Astrocyte (in vitro differentiated cells and primary cell): ENCODE data around the gene TCF19. TPM values are rescaled to one million over a fixed set of nuclear protein-coding genes. Genes with fewer than 3 reads are reported as not detected.
A peak's percentile ranks its signal among the peaks of the same experiment; 100 is the strongest.

Experiments used
- DNase-seq: peaks from one replicate; pipeline ENCODE4 v3.0.0-alpha.2; 2010; ENCODE audit warnings: low read depth
- FAIRE-seq: peaks from 2 replicates; lab custom pipeline; 2011; peaks lifted over from hg19 to GRCh38; lab: Jason Lieb, UNC
- H2AFZ ChIP-seq: 2 replicates; pipeline ENCODE4 v1.6.0; 2012; ENCODE audit warnings: low read depth, low read length, inconsistent platforms
- H3K27ac ChIP-seq: 2 replicates; pipeline ENCODE4 v1.5.1; 2011; ENCODE audit warnings: low read depth, low read length, inconsistent platforms
- H3K27me3 ChIP-seq: 2 replicates; pipeline ENCODE4 v1.6.0; 2011; ENCODE audit warnings: low read length, inconsistent platforms; ENCODE audit not compliant: insufficient read depth
- H3K36me3 ChIP-seq: 2 replicates; pipeline ENCODE4 v1.5.1; 2011; ENCODE audit warnings: low read length, inconsistent platforms; ENCODE audit not compliant: insufficient read depth
- H3K4me1 ChIP-seq: 2 replicates; pipeline ENCODE4 v1.5.1; 2011; ENCODE audit warnings: low read length, inconsistent platforms; ENCODE audit not compliant: insufficient read depth
- H3K4me2 ChIP-seq: 2 replicates; pipeline ENCODE4 v1.6.0; 2012; ENCODE audit warnings: low read length, inconsistent platforms
- H3K4me3 ChIP-seq: 2 replicates; pipeline ENCODE4 v1.5.1; 2011; ENCODE audit warnings: low read depth, mild to moderate bottlenecking, low read length, inconsistent platforms; ENCODE audit not compliant: insufficient read depth
- H3K79me2 ChIP-seq: 2 replicates; pipeline ENCODE4 v1.6.0; 2012; ENCODE audit warnings: mild to moderate bottlenecking, low read length, inconsistent platforms; ENCODE audit not compliant: insufficient read depth
- H3K9ac ChIP-seq: 2 replicates; pipeline ENCODE4 v1.6.0; 2012; ENCODE audit warnings: mild to moderate bottlenecking, low read length, inconsistent platforms
- H3K9me3 ChIP-seq: 2 replicates; pipeline ENCODE4 v1.5.1; 2012; ENCODE audit warnings: low read depth, mild to moderate bottlenecking, low read length, inconsistent platforms; ENCODE audit not compliant: insufficient read depth
- H4K20me1 ChIP-seq: 2 replicates; pipeline ENCODE4 v1.6.0; 2012; ENCODE audit warnings: low read length, inconsistent platforms; ENCODE audit not compliant: insufficient read depth
- H3K27ac Mint-ChIP-seq: one replicate; pipeline ENCODE4 v1.8.0; 2021; ENCODE audit warnings: mild to moderate bottlenecking, mixed read lengths; ENCODE audit not compliant: unreplicated experiment
- H3K27me3 Mint-ChIP-seq: one replicate; pipeline ENCODE4 v1.8.0; 2021; ENCODE audit warnings: low read depth, mixed read lengths; ENCODE audit not compliant: unreplicated experiment
- H3K36me3 Mint-ChIP-seq: one replicate; pipeline ENCODE4 v1.8.0; 2021; ENCODE audit warnings: low read depth, mixed read lengths; ENCODE audit not compliant: unreplicated experiment
- H3K4me1 Mint-ChIP-seq: one replicate; pipeline ENCODE4 v1.8.0; 2021; ENCODE audit warnings: low read depth, mixed read lengths; ENCODE audit not compliant: unreplicated experiment
- H3K4me3 Mint-ChIP-seq: one replicate; pipeline ENCODE4 v1.8.0; 2021; ENCODE audit warnings: mild to moderate bottlenecking, moderate library complexity, mixed read lengths; ENCODE audit not compliant: unreplicated experiment
- H3K9me3 Mint-ChIP-seq: one replicate; pipeline ENCODE4 v1.8.0; 2021; ENCODE audit warnings: mild to moderate bottlenecking, mixed read lengths; ENCODE audit not compliant: unreplicated experiment
- CTCF ChIP-seq: IDR thresholded peaks from 2 replicates; pipeline ENCODE4 v1.5.1; 2011; ENCODE audit warnings: low read depth, mild to moderate bottlenecking, inconsistent platforms, low read length, moderate library complexity; ENCODE audit not compliant: insufficient read depth
- EZH2 ChIP-seq: IDR thresholded peaks from 2 replicates; pipeline ENCODE4 v1.6.1; 2012; ENCODE audit warnings: mild to moderate bottlenecking, low read length, inconsistent platforms; ENCODE audit not compliant: insufficient read depth
- total RNA-seq: library from RNA; stranded (reverse); gene quantifications from 2 replicates; pipeline ENCODE4 v1.2.1, GENCODE V29; 2021

Gene TCF19
- total RNA-seq, 1 donor from 2014 or later: 2.5 TPM

GRCh38 chr6:31138982-31139381 is 19.4 kb upstream of the TCF19 start, which contains the start of gene PSORS1C2:
TSS of gene PSORS1C2 (minus strand) at chr6:31139066. CDS start at chr6:31139026, 40 bp downstream.
- no peaks in the 10 kb centered on the region for H3K79me2 ChIP-seq
- no peaks in the 10 kb centered on the region for H3K9me3 ChIP-seq
- Mint-ChIP-seq H3K4me3 (no peak within 1 kb of the TSS), H3K27ac (no peak within 1 kb of the TSS), H3K36me3 (peaks cover 2% of the 10 kb centered on the region), H3K9me3 (no peaks in the 10 kb centered on the region), H3K4me1 (peaks cover 26% of the 10 kb centered on the region), H3K27me3 (no peaks in the 10 kb centered on the region)
- H3K36me3 ChIP-seq: no peaks in the 10 kb centered on the region
- DNase-seq (no peak), FAIRE-seq (no peak)
- TF ChIP-seq EZH2 (no peak), CTCF (no peak)
- peak within 1 kb of the TSS; percentile 37 for H3K4me2 ChIP-seq
- no peak within 1 kb of the TSS for H3K9ac ChIP-seq
- H3K27me3 ChIP-seq: no peaks in the 10 kb centered on the region
- H3K4me1 ChIP-seq: peaks cover 10% of the 10 kb centered on the region
- peak within 1 kb of the TSS; percentile 38 for H2AFZ ChIP-seq
- H3K4me3 ChIP-seq: no peak within 1 kb of the TSS
- no peak within 1 kb of the TSS for H3K27ac ChIP-seq
- H4K20me1 ChIP-seq: no peaks in the 10 kb centered on the region

GRCh38 chr6:31139599-31139998 is 18.8 kb upstream of the TCF19 start:
- DNase-seq (peak; percentile 27), FAIRE-seq (no peak)
- H3K9me3 Mint-ChIP-seq: no peaks in the 10 kb centered on the region
- peaks cover 26% of the 10 kb centered on the region for H3K4me1 Mint-ChIP-seq
- no peaks in the 10 kb centered on the region for H3K79me2 ChIP-seq
- H3K36me3 ChIP-seq: no peaks in the 10 kb centered on the region
- no peaks in the 10 kb centered on the region for H3K27me3 Mint-ChIP-seq
- H3K9ac ChIP-seq: no peak overlapping the region
- no peak overlapping the region for H3K27ac Mint-ChIP-seq
- H3K36me3 Mint-ChIP-seq: peaks cover 2% of the 10 kb centered on the region
- no peak for TF ChIP-seq CTCF
- TF ChIP-seq EZH2: no peak
- no peaks in the 10 kb centered on the region for H3K9me3 ChIP-seq
- no peaks in the 10 kb centered on the region for H4K20me1 ChIP-seq
- peaks cover 10% of the 10 kb centered on the region for H3K4me1 ChIP-seq
- no peak overlapping the region for H3K4me3 Mint-ChIP-seq
- no peak overlapping the region for H3K4me3 ChIP-seq
- H3K4me2 ChIP-seq: peak overlapping the region; percentile 37
- no peaks in the 10 kb centered on the region for H3K27me3 ChIP-seq
- no peak overlapping the region for H3K27ac ChIP-seq
- H2AFZ ChIP-seq: peak overlapping the region; percentile 38

- H3K4me2 ChIP-seq: no peak overlapping the region
- Mint-ChIP-seq H3K27me3 (no peaks in the 10 kb centered on the region), H3K4me3 (no peak overlapping the region), H3K4me1 (peaks cover 26% of the 10 kb centered on the region), H3K36me3 (peaks cover 6% of the 10 kb centered on the region), H3K9me3 (no peaks in the 10 kb centered on the region), H3K27ac (no peak overlapping the region)
- no peak overlapping the region for H3K4me3 ChIP-seq
- H3K79me2 ChIP-seq: no peaks in the 10 kb centered on the region
- no peak overlapping the region for H3K27ac ChIP-seq
- H3K27me3 ChIP-seq: no peaks in the 10 kb centered on the region
- H3K36me3 ChIP-seq: peaks cover under 1% of the 10 kb centered on the region
- no peaks in the 10 kb centered on the region for H4K20me1 ChIP-seq
- no peak for FAIRE-seq
- H3K9ac ChIP-seq: no peak overlapping the region
- no peak overlapping the region for H2AFZ ChIP-seq
- no peak for TF ChIP-seq EZH2
- no peak for TF ChIP-seq CTCF
- H3K4me1 ChIP-seq: peaks cover 10% of the 10 kb centered on the region
- no peak for DNase-seq
- H3K9me3 ChIP-seq: no peaks in the 10 kb centered on the region
Observed at GRCh38 chr6:31140643-31141042, 17.7 kb upstream of the TCF19 start.
